Stimulated activated CD4-positive, alpha-beta T cell treated with anti-CD3 and anti-CD28 coated beads, Interleukin-15, amount 100 ng/mL, for 24 hours (primary cell): ENCODE data around the gene MAML3.

Experiments
- DNase-seq: peaks from one replicate; pipeline ENCODE4 v3.0.0-alpha.2; 2020

The MAML3 gene

GRCh38 chr4:139797287-139797686 is 356.7 kb downstream of the MAML3 start:
- no peak for DNase-seq

- DNase-seq, result no peak
Observed at GRCh38 chr4:139795527-139796314, 358.3 kb downstream of the MAML3 start.

- no peak for DNase-seq
Observed at GRCh38 chr4:139794158-139794954, 359.6 kb downstream of the MAML3 start.

GRCh38 chr4:139791681-139792080 is 362.3 kb downstream of the MAML3 start:
- DNase-seq, result no peak

- DNase-seq, result no peak
Observed at GRCh38 chr4:139790291-139790690, 363.7 kb downstream of the MAML3 start.

GRCh38 chr4:139789096-139789654 is 364.8 kb downstream of the MAML3 start:
- DNase-seq, result no peak

GRCh38 chr4:139786494-139787354 is 367.3 kb downstream of the MAML3 start:
- DNase-seq, result no peak

GRCh38 chr4:139785356-139785755 is 368.6 kb downstream of the MAML3 start:
- no peak for DNase-seq

- DNase-seq, result no peak
Observed at GRCh38 chr4:139783741-139784484, 370.1 kb downstream of the MAML3 start.

GRCh38 chr4:139782926-139783522 is 371.0 kb downstream of the MAML3 start:
- DNase-seq, result no peak

- no peak for DNase-seq
Observed at GRCh38 chr4:139781066-139781465, 372.9 kb downstream of the MAML3 start.

- DNase-seq, result no peak
Observed at GRCh38 chr4:139779691-139780090, 374.3 kb downstream of the MAML3 start.

GRCh38 chr4:139777757-139778156 is 376.2 kb downstream of the MAML3 start:
- no peak for DNase-seq

- no peak for DNase-seq
Observed at GRCh38 chr4:139776235-139776634, 377.7 kb downstream of the MAML3 start.

GRCh38 chr4:139774759-139775487 is 379.1 kb downstream of the MAML3 start:
- DNase-seq, result no peak

- no peak for DNase-seq
Observed at GRCh38 chr4:139773560-139774318, 380.2 kb downstream of the MAML3 start.

- DNase-seq, result no peak
Observed at GRCh38 chr4:139770361-139770760, 383.6 kb downstream of the MAML3 start.

- no peak for DNase-seq
Observed at GRCh38 chr4:139769364-139769763, 384.6 kb downstream of the MAML3 start.

- DNase-seq, result no peak
Observed at GRCh38 chr4:139768896-139769295, 385.1 kb downstream of the MAML3 start.

- DNase-seq, result no peak
Observed at GRCh38 chr4:139768366-139768765, 385.6 kb downstream of the MAML3 start.
